GM23248 (cell line): Measurements from ENCODE around the gene PLEKHA6. TPM values are rescaled to one million over a fixed set of nuclear protein-coding genes. Genes with fewer than 3 reads are reported as not detected.

Experiments used
- DNase-seq: peaks from one replicate; pipeline ENCODE4 v3.0.0-alpha.2; 2015
- H2AFZ ChIP-seq: fragments of 200-600 bp; sonication (generic); 2 replicates; pipeline ENCODE4 v1.6.1; 2016; ENCODE audit warnings: antibody characterized with exemption
- H3F3A ChIP-seq: fragments of 200-600 bp; sonication (generic); 2 replicates; pipeline ENCODE4 v1.6.1; 2016; ENCODE audit warnings: mild to moderate bottlenecking, antibody characterized with exemption, mixed run types; ENCODE audit not compliant: insufficient read depth
- H3K27ac ChIP-seq: fragments of 200-600 bp; sonication (generic); 2 replicates; pipeline ENCODE4 v1.5.1; 2016; ENCODE audit warnings: mild to moderate bottlenecking
- H3K27me3 ChIP-seq: fragments of 200-600 bp; sonication (generic); replicated peaks from 2 replicates; pipeline ENCODE4 v1.6.1; 2016; ENCODE audit warnings: mild to moderate bottlenecking; ENCODE audit not compliant: insufficient read depth
- H3K36me3 ChIP-seq: fragments of 200-600 bp; sonication (generic); 2 replicates; pipeline ENCODE4 v1.6.1; 2016; ENCODE audit warnings: low read depth, mild to moderate bottlenecking
- H3K4me1 ChIP-seq: fragments of 200-600 bp; sonication (generic); 2 replicates; pipeline ENCODE4 v1.6.1; 2016; ENCODE audit warnings: mild to moderate bottlenecking; ENCODE audit not compliant: insufficient read depth
- H3K4me2 ChIP-seq: fragments of 200-600 bp; sonication (generic); one replicate; pipeline ENCODE4 v1.6.1; 2016; ENCODE audit warnings: mild to moderate bottlenecking; ENCODE audit not compliant: unreplicated experiment
- H3K4me3 ChIP-seq: fragments of 200-600 bp; sonication (generic); 2 replicates; pipeline ENCODE4 v1.5.1; 2016; ENCODE audit warnings: mild to moderate bottlenecking
- H3K79me2 ChIP-seq: fragments of 200-600 bp; sonication (generic); 2 replicates; pipeline ENCODE4 v1.6.1; 2016; ENCODE audit warnings: mild to moderate bottlenecking; ENCODE audit not compliant: insufficient read depth
- H3K9ac ChIP-seq: fragments of 200-600 bp; sonication (generic); 2 replicates; pipeline ENCODE4 v1.6.1; 2016; ENCODE audit warnings: mild to moderate bottlenecking
- H3K9me2 ChIP-seq: fragments of 200-600 bp; sonication (generic); 2 replicates; pipeline ENCODE4 v1.6.1; 2016; ENCODE audit warnings: mixed run types, mild to moderate bottlenecking, moderate library complexity; ENCODE audit not compliant: insufficient read depth
- H3K9me3 ChIP-seq: fragments of 200-600 bp; sonication (generic); one replicate; pipeline ENCODE4 v1.6.1; 2017; ENCODE audit warnings: low read depth
- H4K20me1 ChIP-seq: fragments of 200-600 bp; sonication (generic); 2 replicates; pipeline ENCODE4 v1.6.0; 2016; ENCODE audit not compliant: insufficient read depth
- EZH2 ChIP-seq: fragments of 200-600 bp; sonication (generic); IDR thresholded peaks from 2 replicates; pipeline ENCODE4 v1.6.1; 2018; ENCODE audit warnings: antibody characterized with exemption, mild to moderate bottlenecking; ENCODE audit not compliant: insufficient read depth, poor library complexity, severe bottlenecking
- EZH2phosphoT487 ChIP-seq: fragments of 200-600 bp; sonication (generic); IDR thresholded peaks from 2 replicates; pipeline ENCODE4 v1.6.1; 2018; ENCODE audit warnings: antibody characterized with exemption, moderate library complexity, mild to moderate bottlenecking, low read depth; ENCODE audit not compliant: insufficient read depth
- WGBS, 2 experiments: methylation state at CpG; one replicate each; pipeline ENCODE4 v1.1.6; 2015 to 2017; ENCODE audit warnings: low lambda C conversion rate in 2 of 2, low coverage in 1 of 2; ENCODE audit errors: missing lambda C conversion rate in 2 of 2; 5-methylcytosine and 5-hydroxymethylcytosine counted together
- in situ Hi-C: fragments of 300-500 bp; cut with MboI; formaldehyde crosslinking; loops from 2 replicates; pipeline ENCODE4 v1.15.0; 2020
- polyA plus RNA-seq: library from polyadenylated mRNA; unstranded; fragments of >200 nt; fragmentation: Nextera tagmentation; extraction: Ambion mirVana; gene quantifications from 2 replicates; pipeline ENCODE4 v1.2.1, GENCODE V29; 2016
- total RNA-seq: library from RNA; depleted of rRNA; stranded (reverse); fragments of >200 nt; shearing (Covaris generic); gene quantifications from 2 replicates; pipeline ENCODE4 v1.2.3, GENCODE V29; 2014

PLEKHA6 gene
- total and polyA plus RNA-seq, 2 experiments from 2014 or later = 4.5 to 7.3 TPM

DNA sequence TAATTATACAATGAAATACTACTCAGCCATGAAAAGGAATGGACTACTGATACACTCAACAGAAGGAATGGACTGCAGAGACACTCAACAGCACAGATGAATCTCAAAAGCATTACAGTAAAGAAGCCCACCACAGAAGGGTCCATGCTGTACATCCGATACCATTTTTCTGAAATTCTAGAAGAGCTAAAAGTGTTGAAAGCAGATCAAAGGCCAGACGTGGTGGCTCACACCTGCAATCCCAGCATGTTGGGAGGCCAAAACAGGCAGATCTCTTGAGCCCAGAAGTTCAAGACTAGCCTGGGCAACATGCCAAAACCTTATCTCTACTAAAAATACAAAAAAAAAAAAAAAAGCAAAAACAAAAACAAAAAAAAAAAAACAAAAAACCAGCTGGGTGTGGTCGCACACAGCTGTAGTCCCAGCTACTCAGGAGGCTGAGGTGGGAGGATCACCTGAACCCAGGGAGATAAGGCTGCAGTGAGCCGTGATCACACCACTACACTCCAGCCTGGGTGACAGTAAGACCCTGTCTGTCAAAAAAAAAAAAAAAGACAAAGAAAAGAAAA, 36.4 kb upstream of the PLEKHA6 start:
- no peak overlapping the region for H3K9ac ChIP-seq
- DNase-seq = no peak
- H3K79me2 ChIP-seq = no peaks in the 10 kb centered on the region
- TF ChIP-seq EZH2phosphoT487 (no peak), EZH2 (no peak)
- no peaks in the 10 kb centered on the region for H3K9me3 ChIP-seq
- no peaks in the 10 kb centered on the region for H3K27me3 ChIP-seq
- in situ Hi-C loops = no loop called here
- no peak overlapping the region for H3K27ac ChIP-seq
- peaks cover 14% of the 10 kb centered on the region for H3F3A ChIP-seq
- H3K9me2 ChIP-seq = no peaks in the 10 kb centered on the region
- peaks cover 26% of the 10 kb centered on the region for H3K36me3 ChIP-seq
- H3K4me3 ChIP-seq = no peak overlapping the region
- H4K20me1 ChIP-seq = no peaks in the 10 kb centered on the region
- 92 to 93% methylated on average over 4 of the region's 4 CpGs for WGBS, 2 experiments
- H3K4me2 ChIP-seq = no peak overlapping the region
- H3K4me1 ChIP-seq = no peaks in the 10 kb centered on the region
- no peak overlapping the region for H2AFZ ChIP-seq

DNA sequence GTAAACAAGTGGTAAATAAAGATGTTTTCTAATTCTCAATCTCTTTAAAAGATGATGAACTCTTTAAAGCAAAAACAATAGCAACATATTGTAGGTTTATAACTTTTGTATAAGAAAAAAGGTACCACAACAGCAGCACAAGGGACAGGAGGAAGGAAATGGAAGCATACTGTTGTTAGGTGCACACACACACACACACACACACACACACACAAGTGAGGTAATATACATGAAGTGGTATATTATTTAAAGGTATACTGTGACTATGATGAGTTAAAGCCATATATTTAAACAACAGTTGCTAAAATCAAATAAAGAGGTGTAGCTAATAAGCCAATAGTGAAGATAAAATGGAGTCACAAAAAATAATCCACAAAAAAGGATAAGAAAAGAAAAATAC, 31.9 kb upstream of the PLEKHA6 start:
- Histone ChIP-seq H3K9ac (no peak overlapping the region), H3K36me3 (no peaks in the 10 kb centered on the region), H3F3A (no peaks in the 10 kb centered on the region; the same call in 1 of the 2 replicates), H3K79me2 (no peaks in the 10 kb centered on the region), H3K9me3 (no peaks in the 10 kb centered on the region), H3K9me2 (no peaks in the 10 kb centered on the region), H3K4me2 (no peak overlapping the region), H4K20me1 (no peaks in the 10 kb centered on the region), H3K27me3 (no peaks in the 10 kb centered on the region), H2AFZ (no peak overlapping the region), H3K4me3 (no peak overlapping the region), H3K27ac (no peak overlapping the region), H3K4me1 (no peaks in the 10 kb centered on the region)
- no peak for DNase-seq
- TF ChIP-seq EZH2phosphoT487 = no peak
- TF ChIP-seq EZH2 = no peak
- in situ Hi-C loops = no loop called here

DNA sequence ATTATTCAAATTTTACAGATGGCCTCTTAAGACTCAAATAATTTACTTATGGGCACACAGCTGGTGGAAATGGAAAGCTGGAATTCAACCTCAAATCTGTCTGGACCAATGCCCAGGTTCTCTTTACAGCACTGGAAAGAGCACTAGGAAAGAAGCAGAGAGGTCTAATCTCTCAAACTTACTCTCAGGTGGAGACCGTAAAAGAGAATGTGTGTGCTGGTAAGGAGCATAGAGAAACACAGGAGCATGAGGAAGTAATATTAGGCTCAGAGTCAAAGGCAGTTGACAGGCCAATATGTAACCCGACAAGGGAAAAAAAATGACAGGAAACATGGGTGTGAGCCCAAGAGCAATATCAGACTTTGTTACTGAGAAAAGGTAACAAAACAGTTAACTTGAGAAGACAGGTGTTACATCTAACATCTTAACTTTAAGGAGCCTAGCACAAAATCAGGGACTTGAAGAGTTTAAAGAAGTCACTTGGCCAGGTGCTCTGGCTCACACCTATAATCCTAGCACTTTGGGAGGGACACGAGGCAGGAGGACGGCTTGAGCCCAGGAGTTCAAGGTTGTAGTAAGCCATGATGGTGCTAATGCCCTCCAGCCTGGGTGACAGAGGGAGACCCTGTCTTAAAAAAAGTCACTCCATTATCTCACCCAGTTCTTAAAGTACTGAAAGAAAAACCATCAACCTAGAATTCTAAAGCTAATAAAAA, 31.2 kb upstream of the PLEKHA6 start:
- Histone ChIP-seq H3K27me3 (no peaks in the 10 kb centered on the region), H3K4me3 (no peak overlapping the region), H3K9ac (no peak overlapping the region), H3K36me3 (no peaks in the 10 kb centered on the region), H3K79me2 (no peaks in the 10 kb centered on the region), H4K20me1 (no peaks in the 10 kb centered on the region), H3K27ac (no peak overlapping the region), H3K4me2 (no peak overlapping the region), H3F3A (no peaks in the 10 kb centered on the region; the same call in 1 of the 2 replicates), H2AFZ (no peak overlapping the region), H3K4me1 (no peaks in the 10 kb centered on the region), H3K9me3 (no peaks in the 10 kb centered on the region), H3K9me2 (no peaks in the 10 kb centered on the region)
- no peak for DNase-seq
- WGBS, 2 experiments = 67% methylated on average over 4 of the region's 4 CpGs
- in situ Hi-C loops = no loop called here
- TF ChIP-seq EZH2phosphoT487 (no peak), EZH2 (no peak)

DNA sequence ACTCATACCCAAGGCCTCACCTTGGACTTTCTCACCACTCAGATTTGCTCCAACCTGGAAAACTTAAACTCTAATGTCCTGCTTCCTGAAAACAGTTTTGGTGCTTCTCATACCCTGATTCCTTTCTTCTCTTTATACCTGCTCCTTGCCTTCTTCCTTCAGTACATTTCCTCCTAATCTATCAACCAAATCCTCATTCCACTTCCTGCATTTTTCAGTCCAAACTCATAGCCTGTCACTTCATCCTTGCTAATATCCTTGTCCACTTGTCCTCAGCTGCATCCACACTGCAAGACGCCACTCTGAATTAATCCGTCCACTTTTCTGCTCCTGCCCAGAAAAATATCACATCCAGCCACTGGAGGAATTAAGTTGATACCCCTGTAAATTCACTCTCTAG, 26.0 kb upstream of the PLEKHA6 start:
- no peaks in the 10 kb centered on the region; the same call in 1 of the 2 replicates for H4K20me1 ChIP-seq
- H2AFZ ChIP-seq = no peak overlapping the region
- TF ChIP-seq EZH2phosphoT487 = no peak
- TF ChIP-seq EZH2 = no peak
- H3F3A ChIP-seq = peaks cover 12% of the 10 kb centered on the region
- H3K4me1 ChIP-seq = no peaks in the 10 kb centered on the region
- no peaks in the 10 kb centered on the region for H3K9me2 ChIP-seq
- no peaks in the 10 kb centered on the region for H3K79me2 ChIP-seq
- no peaks in the 10 kb centered on the region for H3K36me3 ChIP-seq
- H3K4me3 ChIP-seq = no peak overlapping the region
- no peak overlapping the region for H3K4me2 ChIP-seq
- 94 to 100% methylated on average over 2 of the region's 2 CpGs for WGBS, 2 experiments
- no peak overlapping the region for H3K27ac ChIP-seq
- no peaks in the 10 kb centered on the region for H3K9me3 ChIP-seq
- no peaks in the 10 kb centered on the region; the same call in 1 of the 2 replicates for H3K27me3 ChIP-seq
- in situ Hi-C loops = no loop called here
- DNase-seq = no peak
- H3K9ac ChIP-seq = no peak overlapping the region
